GM12878 (cell line): ENCODE results near the gene TIMM22.

Experiments used
- CREB1 ChIP-seq: IDR thresholded peaks from 2 replicates; pipeline ENCODE4 v1.6.1; 2012; ENCODE audit warnings: low read depth, mild to moderate bottlenecking, inconsistent platforms
- IKZF2 ChIP-seq, 2 experiments: fragments of 450-650 bp; IDR thresholded peaks; 2 replicates each; pipeline ENCODE4 v1.6.1; 2017; ENCODE audit warnings: mild to moderate bottlenecking in 2 of 2, moderate library complexity in 2 of 2
- NR2F1 ChIP-seq: fragments of 450-650 bp; conservative IDR thresholded peaks from 2 replicates; pipeline ENCODE4 v1.6.1; 2017; ENCODE audit warnings: mild to moderate bottlenecking
- POLR2AphosphoS5 ChIP-seq: IDR thresholded peaks from 2 replicates; pipeline ENCODE4 v1.6.1; 2011; ENCODE audit warnings: mild to moderate bottlenecking, low read length, inconsistent platforms
- RAD51 ChIP-seq: fragments of 450-650 bp; IDR thresholded peaks from 2 replicates; pipeline ENCODE4 v1.6.1; 2016; ENCODE audit warnings: moderate library complexity, mild to moderate bottlenecking, inconsistent platforms
- RBBP5 ChIP-seq: fragments of 200-600 bp; sonication (generic); conservative IDR thresholded peaks from 2 replicates; pipeline ENCODE4 v1.6.1; 2016
- SRF ChIP-seq, 2 experiments: IDR thresholded peaks; 2 replicates each; pipeline ENCODE4 v1.6.1; 2011; ENCODE audit warnings: low read depth in 2 of 2, low read length in 2 of 2, mild to moderate bottlenecking in 1 of 2, moderate library complexity in 1 of 2
- SUZ12 ChIP-seq: fragments of 200-600 bp; sonication (generic); IDR thresholded peaks from one replicate; pipeline ENCODE4 v1.6.1; 2018; ENCODE audit warnings: antibody characterized with exemption, mild to moderate bottlenecking; ENCODE audit not compliant: unreplicated experiment
- ZBED1 ChIP-seq: IDR thresholded peaks from 2 replicates; pipeline ENCODE4 v1.6.1; 2016; ENCODE audit warnings: borderline replicate concordance
- TF ChIP-seq, protein P1 (sequence below), 3 experiments: IDR thresholded peaks in 2 of 3; conservative IDR thresholded peaks in 1 of 3; 2 replicates each; pipeline ENCODE4 v1.5.1; 2011; ENCODE audit warnings: low read depth in 3 of 3, low read length in 3 of 3, mild to moderate bottlenecking in 3 of 3, control low read depth in 2 of 3, moderate library complexity in 2 of 3, inconsistent platforms in 1 of 3, mixed read lengths in 1 of 3; ENCODE audit not compliant: control insufficient read depth in 2 of 3, insufficient read depth in 1 of 3; ENCODE audit errors: extremely low read depth in 1 of 3

DNA sequence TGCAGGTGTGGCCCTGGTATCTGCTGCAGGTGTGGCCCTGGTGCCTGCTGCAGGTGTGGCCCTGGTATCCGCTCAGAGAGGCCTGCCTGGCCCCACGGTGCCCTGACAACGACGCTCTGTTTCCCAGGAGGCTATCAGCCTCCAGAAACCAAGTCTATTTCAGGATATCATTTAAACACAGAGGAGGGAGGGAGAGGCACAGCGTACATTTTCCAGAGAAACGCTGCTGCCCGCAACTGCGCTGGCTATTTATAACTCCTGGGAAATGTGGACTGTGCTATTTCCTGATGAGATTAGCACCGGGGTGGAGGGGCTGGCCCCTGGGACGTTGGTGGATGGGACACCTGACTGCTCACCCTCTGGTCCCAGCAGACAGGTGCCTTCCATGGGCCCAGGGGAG is 22.5 kb downstream of the TIMM22 start:
- TF ChIP-seq RAD51, result no peak
- no peak for TF ChIP-seq POLR2AphosphoS5
- no peak for TF ChIP-seq CREB1
- TF ChIP-seq IKZF2 (IDR thresholded peaks at IDR 0.05), result no peak
- no peak for TF ChIP-seq SRF (IDR thresholded peaks at IDR 0.05; ENCODE audit: low read depth in 2 of 2, low read length in 2 of 2)
- TF ChIP-seq ZBED1, result no peak
- TF ChIP-seq, protein P1, sequence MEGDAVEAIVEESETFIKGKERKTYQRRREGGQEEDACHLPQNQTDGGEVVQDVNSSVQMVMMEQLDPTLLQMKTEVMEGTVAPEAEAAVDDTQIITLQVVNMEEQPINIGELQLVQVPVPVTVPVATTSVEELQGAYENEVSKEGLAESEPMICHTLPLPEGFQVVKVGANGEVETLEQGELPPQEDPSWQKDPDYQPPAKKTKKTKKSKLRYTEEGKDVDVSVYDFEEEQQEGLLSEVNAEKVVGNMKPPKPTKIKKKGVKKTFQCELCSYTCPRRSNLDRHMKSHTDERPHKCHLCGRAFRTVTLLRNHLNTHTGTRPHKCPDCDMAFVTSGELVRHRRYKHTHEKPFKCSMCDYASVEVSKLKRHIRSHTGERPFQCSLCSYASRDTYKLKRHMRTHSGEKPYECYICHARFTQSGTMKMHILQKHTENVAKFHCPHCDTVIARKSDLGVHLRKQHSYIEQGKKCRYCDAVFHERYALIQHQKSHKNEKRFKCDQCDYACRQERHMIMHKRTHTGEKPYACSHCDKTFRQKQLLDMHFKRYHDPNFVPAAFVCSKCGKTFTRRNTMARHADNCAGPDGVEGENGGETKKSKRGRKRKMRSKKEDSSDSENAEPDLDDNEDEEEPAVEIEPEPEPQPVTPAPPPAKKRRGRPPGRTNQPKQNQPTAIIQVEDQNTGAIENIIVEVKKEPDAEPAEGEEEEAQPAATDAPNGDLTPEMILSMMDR (IDR thresholded peaks at IDR 0.05 in 2 of 3, conservative IDR thresholded peaks at IDR 0.05 in 1 of 3; ENCODE audit: control insufficient read depth in 2 of 3, extremely low read depth in 1 of 3, insufficient read depth in 1 of 3, low read depth in 3 of 3, low read length in 3 of 3), result no peak
- TF ChIP-seq RBBP5, result no peak
- no peak for TF ChIP-seq NR2F1
- no peak for TF ChIP-seq SUZ12
